ENCODE results near the gene PTH1R. TPM values are rescaled to one million over a fixed set of nuclear protein-coding genes. Genes with fewer than 3 reads are reported as not detected.

Gene PTH1R
- polyA plus RNA-seq, 1 donor (not counting 4 experiments of a cell fraction or from before 2014, with no cell fraction given) = not detected

GRCh38 chr3:46838301-46838700 lies 39.2 kb upstream of the PTH1R start:
- H3K4me1 ChIP-seq (ENCODE audit: control insufficient read depth, extremely low read depth, insufficient read depth, low read length) = no peaks in the 10 kb centered on the region
- H3K79me2 ChIP-seq (ENCODE audit: control insufficient read depth, insufficient read depth, low read length) = no peaks in the 10 kb centered on the region
- DNase-seq (ENCODE audit: low read depth, low spot score) (no peak), FAIRE-seq (no peak)
- no peak overlapping the region for H3K4me3 ChIP-seq (ENCODE audit: control insufficient read depth in 2 of 3, extremely low read depth in 1 of 3, insufficient read depth in 2 of 3, low read depth in 1 of 3, low read length in 3 of 3)
- H3K9ac ChIP-seq (ENCODE audit: control insufficient read depth, extremely low read depth, insufficient read depth, low read length) = no peak overlapping the region
- H3K4me2 ChIP-seq (ENCODE audit: control insufficient read depth, extremely low read depth, insufficient read depth, low read depth, low read length) = no peak overlapping the region
- no peak overlapping the region for H3K27ac ChIP-seq (ENCODE audit: control insufficient read depth, insufficient read depth, low read length)
- no peaks in the 10 kb centered on the region for H3K36me3 ChIP-seq (ENCODE audit: control insufficient read depth in 2 of 2, extremely low read depth in 1 of 2, insufficient read depth in 2 of 2, low read length in 2 of 2)
- no peaks in the 10 kb centered on the region for H3K27me3 ChIP-seq (ENCODE audit: control insufficient read depth, extremely low read depth, insufficient read depth, low read length)
- H4K20me1 ChIP-seq (ENCODE audit: control insufficient read depth, extremely low read depth, insufficient read depth, low read length) = no peaks in the 10 kb centered on the region
- dilution Hi-C loops (cut with MboI; ENCODE audit: extremely low pct_ligation_motif_present, low sequenced_read_pairs) = no loop called here
- no peaks in the 10 kb centered on the region for H3K9me1 ChIP-seq (ENCODE audit: control insufficient read depth, extremely low read depth, insufficient read depth, low read length)
- no peak overlapping the region for H2AFZ ChIP-seq (ENCODE audit: control insufficient read depth, low read length)
- TF ChIP-seq, protein P1, sequence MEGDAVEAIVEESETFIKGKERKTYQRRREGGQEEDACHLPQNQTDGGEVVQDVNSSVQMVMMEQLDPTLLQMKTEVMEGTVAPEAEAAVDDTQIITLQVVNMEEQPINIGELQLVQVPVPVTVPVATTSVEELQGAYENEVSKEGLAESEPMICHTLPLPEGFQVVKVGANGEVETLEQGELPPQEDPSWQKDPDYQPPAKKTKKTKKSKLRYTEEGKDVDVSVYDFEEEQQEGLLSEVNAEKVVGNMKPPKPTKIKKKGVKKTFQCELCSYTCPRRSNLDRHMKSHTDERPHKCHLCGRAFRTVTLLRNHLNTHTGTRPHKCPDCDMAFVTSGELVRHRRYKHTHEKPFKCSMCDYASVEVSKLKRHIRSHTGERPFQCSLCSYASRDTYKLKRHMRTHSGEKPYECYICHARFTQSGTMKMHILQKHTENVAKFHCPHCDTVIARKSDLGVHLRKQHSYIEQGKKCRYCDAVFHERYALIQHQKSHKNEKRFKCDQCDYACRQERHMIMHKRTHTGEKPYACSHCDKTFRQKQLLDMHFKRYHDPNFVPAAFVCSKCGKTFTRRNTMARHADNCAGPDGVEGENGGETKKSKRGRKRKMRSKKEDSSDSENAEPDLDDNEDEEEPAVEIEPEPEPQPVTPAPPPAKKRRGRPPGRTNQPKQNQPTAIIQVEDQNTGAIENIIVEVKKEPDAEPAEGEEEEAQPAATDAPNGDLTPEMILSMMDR (optimal IDR thresholded peaks at IDR 0.05 in 1 of 3, IDR thresholded peaks at IDR 0.05 in 1 of 3, conservative IDR thresholded peaks at IDR 0.05 in 1 of 3; ENCODE audit: extremely low read depth in 1 of 3, insufficient read depth in 2 of 3, low read length in 3 of 3) = no peak
- no peak for TF ChIP-seq EZH2 (IDR thresholded peaks at IDR 0.05; ENCODE audit: low read length)
- H3K9me3 ChIP-seq (ENCODE audit: control insufficient read depth, low read depth, low read length) = no peaks in the 10 kb centered on the region

DNA sequence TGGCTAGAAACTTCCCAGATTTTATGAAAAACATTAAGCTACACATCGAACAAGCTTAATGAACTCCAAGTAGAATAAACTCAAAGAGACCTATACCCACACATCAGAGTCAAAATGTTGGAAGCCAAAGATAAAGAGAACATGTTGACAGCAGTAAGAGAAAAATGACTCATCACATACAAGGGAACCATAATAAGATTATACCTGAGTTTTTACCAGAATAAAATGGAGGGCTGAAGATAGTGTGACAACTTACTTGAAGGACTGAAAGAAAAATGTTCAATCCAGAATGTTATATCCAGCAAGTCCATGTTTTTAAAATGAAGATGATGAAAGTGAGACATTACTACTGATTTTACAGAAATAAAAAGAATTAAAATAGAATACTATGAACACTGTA lies 37.0 kb upstream of the PTH1R start:
- Histone ChIP-seq H3K9me1 (ENCODE audit: control insufficient read depth, extremely low read depth, insufficient read depth, low read length) (no peaks in the 10 kb centered on the region), H3K9ac (ENCODE audit: control insufficient read depth, extremely low read depth, insufficient read depth, low read length) (no peak overlapping the region), H4K20me1 (ENCODE audit: control insufficient read depth, extremely low read depth, insufficient read depth, low read length) (no peaks in the 10 kb centered on the region), H3K9me3 (ENCODE audit: control insufficient read depth, low read depth, low read length) (no peaks in the 10 kb centered on the region), H2AFZ (ENCODE audit: control insufficient read depth, low read length) (no peak overlapping the region), H3K79me2 (ENCODE audit: control insufficient read depth, insufficient read depth, low read length) (no peaks in the 10 kb centered on the region), H3K4me3 (ENCODE audit: control insufficient read depth in 2 of 3, extremely low read depth in 1 of 3, insufficient read depth in 2 of 3, low read depth in 1 of 3, low read length in 3 of 3) (no peak overlapping the region), H3K4me1 (ENCODE audit: control insufficient read depth, extremely low read depth, insufficient read depth, low read length) (peaks cover 1% of the 10 kb centered on the region), H3K27me3 (ENCODE audit: control insufficient read depth, extremely low read depth, insufficient read depth, low read length) (peaks cover 6% of the 10 kb centered on the region), H3K36me3 (ENCODE audit: control insufficient read depth in 2 of 2, extremely low read depth in 1 of 2, insufficient read depth in 2 of 2, low read length in 2 of 2) (no peaks in the 10 kb centered on the region), H3K27ac (ENCODE audit: control insufficient read depth, insufficient read depth, low read length) (no peak overlapping the region), H3K4me2 (ENCODE audit: control insufficient read depth, extremely low read depth, insufficient read depth, low read depth, low read length) (no peak overlapping the region)
- dilution Hi-C loops (cut with MboI; ENCODE audit: extremely low pct_ligation_motif_present, low sequenced_read_pairs) = no loop called here
- no peak for DNase-seq (ENCODE audit: low read depth, low spot score)
- TF ChIP-seq, protein P1 (optimal IDR thresholded peaks at IDR 0.05 in 1 of 3, IDR thresholded peaks at IDR 0.05 in 1 of 3, conservative IDR thresholded peaks at IDR 0.05 in 1 of 3; ENCODE audit: extremely low read depth in 1 of 3, insufficient read depth in 2 of 3, low read length in 3 of 3) = no peak
- no peak for TF ChIP-seq EZH2 (IDR thresholded peaks at IDR 0.05; ENCODE audit: low read length)
- no peak for FAIRE-seq
